GM12878 (cell line): ENCODE results near the gene FGR. TPM values are rescaled to one million over a fixed set of nuclear protein-coding genes. Genes with fewer than 3 reads are reported as not detected.

ENCODE experiments used
- ATAC-seq: fragments of 200-7000 bp; cut with Tn5 transposase; 3 replicates; pipeline ENCODE4 v1.9.1; 2020; ENCODE audit warnings: mild to moderate bottlenecking, moderate library complexity
- BruUV-seq: library from RNA; stranded (reverse); fragments of 400-500 nt; replicated peaks from 2 replicates; lab custom pipeline; 2021; lab: Mats Ljungman, UMichigan
- CTCF ChIA-PET: fragments of 300-600 bp; sonication (Branson Sonifier 250); formaldehyde crosslinking; extraction: SDS; loops from one replicate; lab custom pipeline; 2021; ENCODE audit warnings: inconsistent platforms; lab: Yijun Ruan, JAX
- POLR2A ChIA-PET: fragments of 350-600 bp; formaldehyde crosslinking; extraction: SDS; loops from one replicate; lab custom pipeline; 2021; ENCODE audit warnings: inconsistent platforms; lab: Charles Lee
- RAD21 ChIA-PET: fragments of 300-600 bp; sonication (Branson Sonifier 250); formaldehyde crosslinking; loops from one replicate; lab custom pipeline; 2023; ENCODE audit warnings: antibody characterized with exemption; ENCODE audit not compliant: unreplicated experiment; lab: Charles Lee
- SMC1A ChIA-PET: fragments of 300-600 bp; sonication (Branson Sonifier 250); formaldehyde crosslinking; loops from one replicate; lab custom pipeline; 2023; ENCODE audit not compliant: unreplicated experiment, uncharacterized antibody; lab: Charles Lee
- DNase-seq: peaks from one replicate; pipeline ENCODE4 v3.0.0-alpha.2; 2011; ENCODE audit warnings: low read depth, low spot score
- FAIRE-seq: peaks from 3 replicates; lab custom pipeline; 2011; peaks lifted over from hg19 to GRCh38; lab: Jason Lieb, UNC
- H2AFZ ChIP-seq: 2 replicates; pipeline ENCODE4 v1.6.0; 2011; ENCODE audit warnings: low read depth, low read length, control low read depth; ENCODE audit not compliant: control insufficient read depth
- H3K27ac ChIP-seq: 2 replicates; pipeline ENCODE4 v1.5.1; 2011; ENCODE audit warnings: control low read depth; ENCODE audit not compliant: control insufficient read depth, insufficient read depth
- H3K27me3 ChIP-seq, 2 experiments: replicated peaks in 1 of 2; 2 replicates each; pipeline versions ENCODE4 v1.6.0 to v1.6.1; 2011; ENCODE audit warnings: low read length in 1 of 2; ENCODE audit not compliant: control insufficient read depth in 2 of 2, insufficient read depth in 2 of 2
- H3K36me3 ChIP-seq, 2 experiments: 2 replicates each; pipeline ENCODE4 v1.5.1; 2011; ENCODE audit warnings: low read length in 1 of 2; ENCODE audit not compliant: control insufficient read depth in 2 of 2, insufficient read depth in 2 of 2
- H3K4me1 ChIP-seq: 2 replicates; pipeline ENCODE4 v1.6.1; 2011; ENCODE audit warnings: mild to moderate bottlenecking, low read length, moderate library complexity, mixed read lengths; ENCODE audit not compliant: control insufficient read depth, insufficient read depth
- H3K4me2 ChIP-seq: 2 replicates; pipeline ENCODE4 v1.6.0; 2011; ENCODE audit warnings: control low read depth; ENCODE audit not compliant: control insufficient read depth, insufficient read depth
- H3K4me3 ChIP-seq: fragments of 200-600 bp; sonication (generic); 2 replicates; pipeline ENCODE4 v1.5.1; 2016
- H3K79me2 ChIP-seq: 2 replicates; pipeline ENCODE4 v1.6.0; 2011; ENCODE audit warnings: low read length; ENCODE audit not compliant: control insufficient read depth, insufficient read depth
- H3K9ac ChIP-seq: 2 replicates; pipeline ENCODE4 v1.8.0; 2011; ENCODE audit warnings: low read length, control low read depth, mixed read lengths; ENCODE audit not compliant: control insufficient read depth, insufficient read depth
- H3K9me3 ChIP-seq: replicated peaks from 3 replicates; pipeline ENCODE4 v1.5.1; 2011; ENCODE audit warnings: mild to moderate bottlenecking, low read length; ENCODE audit not compliant: control insufficient read depth, insufficient read depth
- H4K20me1 ChIP-seq: 2 replicates; pipeline ENCODE4 v1.6.0; 2011; ENCODE audit not compliant: control insufficient read depth, insufficient read depth
- CBX5 ChIP-seq: sonication (generic); IDR thresholded peaks from 2 replicates; pipeline ENCODE4 v1.6.1; 2016; ENCODE audit warnings: low read depth, moderate library complexity, mild to moderate bottlenecking, inconsistent platforms
- CEBPB ChIP-seq, 2 experiments: fragments of 150-350 bp in 1 of 2; IDR thresholded peaks; 2 replicates each; pipeline ENCODE4 v1.6.1; 2012 to 2014; ENCODE audit warnings: low read depth in 2 of 2, low read length in 2 of 2, borderline replicate concordance in 1 of 2, inconsistent platforms in 1 of 2
- CREM ChIP-seq: IDR thresholded peaks from 2 replicates; pipeline ENCODE4 v1.6.1; 2014; ENCODE audit warnings: antibody characterized with exemption, low read depth
- CTCF ChIP-seq, 3 experiments: IDR thresholded peaks in 2 of 3; conservative IDR thresholded peaks in 1 of 3; 2 replicates each; pipeline ENCODE4 v1.5.1; 2011; ENCODE audit warnings: low read depth in 3 of 3, low read length in 3 of 3, mild to moderate bottlenecking in 3 of 3, control low read depth in 2 of 3, moderate library complexity in 2 of 3, inconsistent platforms in 1 of 3, mixed read lengths in 1 of 3; ENCODE audit not compliant: control insufficient read depth in 2 of 3, insufficient read depth in 1 of 3; ENCODE audit errors: extremely low read depth in 1 of 3
- ESRRA ChIP-seq: IDR thresholded peaks from 2 replicates; pipeline ENCODE4 v1.6.1; 2012; ENCODE audit warnings: mild to moderate bottlenecking, low read length, improper control_type of control experiment
- FOXM1 ChIP-seq: IDR thresholded peaks from 2 replicates; pipeline ENCODE4 v1.6.1; 2012; ENCODE audit warnings: low read depth, mild to moderate bottlenecking, inconsistent platforms, low read length, moderate library complexity
- IKZF1 ChIP-seq: fragments of 450-650 bp; conservative IDR thresholded peaks from 2 replicates; pipeline ENCODE4 v1.6.1; 2017; ENCODE audit warnings: antibody characterized with exemption, mild to moderate bottlenecking
- IKZF2 ChIP-seq, 2 experiments: fragments of 450-650 bp; IDR thresholded peaks; 2 replicates each; pipeline ENCODE4 v1.6.1; 2017; ENCODE audit warnings: mild to moderate bottlenecking in 2 of 2, moderate library complexity in 2 of 2
- IRF4 ChIP-seq: IDR thresholded peaks from 2 replicates; pipeline ENCODE4 v1.6.1; 2011; ENCODE audit warnings: low read depth, low read length
- NFIC ChIP-seq: IDR thresholded peaks from 2 replicates; pipeline ENCODE4 v1.6.1; 2012; ENCODE audit warnings: low read depth, mild to moderate bottlenecking, inconsistent platforms, low read length, moderate library complexity
- NFXL1 ChIP-seq: fragments of 450-650 bp; IDR thresholded peaks from 2 replicates; pipeline ENCODE4 v1.6.1; 2017; ENCODE audit warnings: antibody characterized with exemption, mild to moderate bottlenecking, borderline replicate concordance
- NRF1 ChIP-seq: conservative IDR thresholded peaks from 2 replicates; pipeline ENCODE4 v1.6.1; 2011; ENCODE audit warnings: mild to moderate bottlenecking, low read depth, low read length, improper control_type of control experiment
- PML ChIP-seq: IDR thresholded peaks from 2 replicates; pipeline ENCODE4 v1.6.1; 2012; ENCODE audit warnings: low read length, inconsistent platforms
- RAD21 ChIP-seq: IDR thresholded peaks from 2 replicates; pipeline ENCODE4 v1.6.1; 2011; ENCODE audit warnings: mild to moderate bottlenecking, low read depth, low read length, moderate library complexity; ENCODE audit not compliant: insufficient read depth
- RCOR1 ChIP-seq: conservative IDR thresholded peaks from 2 replicates; pipeline ENCODE4 v1.6.1; 2012; ENCODE audit warnings: low read depth, low read length, improper control_type of control experiment
- REST ChIP-seq: IDR thresholded peaks from 2 replicates; pipeline ENCODE4 v1.6.1; 2012; ENCODE audit warnings: mild to moderate bottlenecking, low read depth, low read length
- ZNF217 ChIP-seq: fragments of 450-650 bp; IDR thresholded peaks from 2 replicates; pipeline ENCODE4 v1.6.1; 2017; ENCODE audit warnings: antibody characterized with exemption, mild to moderate bottlenecking
- ZNF384 ChIP-seq: IDR thresholded peaks from 2 replicates; pipeline ENCODE4 v1.6.1; 2012; ENCODE audit warnings: low read depth, mild to moderate bottlenecking, low read length, improper control_type of control experiment, borderline replicate concordance
- WGBS: methylation state at CpG from one replicate; pipeline ENCODE4 v1.1.6; 2016; ENCODE audit warnings: low lambda C conversion rate; ENCODE audit not compliant: insufficient replicate concordance, insufficient coverage; ENCODE audit errors: missing lambda C conversion rate; 5-methylcytosine and 5-hydroxymethylcytosine counted together
- in situ Hi-C: fragments of 300-500 bp; cut with MboI; formaldehyde crosslinking; loops from 9 replicates; pipeline ENCODE4 v1.14.3; 2018; ENCODE audit warnings: mixed read lengths
- intact Hi-C: fragments of 100-400 bp; cut with micrococcal nuclease; formaldehyde crosslinking; loops from one replicate; pipeline ENCODE4 v1.14.2; 2022; ENCODE audit not compliant: unreplicated experiment
- polyA plus RNA-seq, 11 experiments: library from polyadenylated mRNA; depleted of rRNA in 4 of 11; unstranded in 6 of 11; stranded (reverse) in 5 of 11; fragments of >200 nt; fragmentation: Nextera tagmentation in 4 of 11; fragmentation: Illumina TruSeq in 1 of 11; extraction: Ambion mirVana in 4 of 11; extraction: Trizol in 1 of 11; gene quantifications; 1 replicate in 1 of 11; 2 replicates in 10 of 11; pipeline versions ENCODE4 v1.2.1 to v1.2.3, GENCODE V29; 2011 to 2016; ENCODE audit warnings: inconsistent platforms in 2 of 11, missing spikeins in 2 of 11, low read depth in 1 of 11
- total RNA-seq, 4 experiments: library from RNA; depleted of rRNA in 3 of 4; stranded (reverse); fragments of >200 nt in 3 of 4; fragmentation: Illumina TruSeq in 1 of 4; extraction: Trizol in 1 of 4; gene quantifications; 2 replicates each; pipeline versions ENCODE4 v1.2.1 to v1.2.3, GENCODE V29; 2013 to 2021

Gene FGR
- total and polyA plus RNA-seq, 10 of the 15 experiments (the other 5 are each of a cell fraction or from before 2014, with no cell fraction given): 10.9 to 193 (median 74.7) TPM

- RAD21 ChIA-PET: interaction anchor here (1.0 to 8.8 kb wide), 9 partner anchors 16 to 565 kb away, joined by 3 to 268 read pairs (median 4); partner anchors contain the start of gene IFI6
- H3K36me3 ChIP-seq: peaks cover 11 to 21% of the 10 kb centered on the region in 2 experiments; a peak in 3 of 4 replicates
- no peaks in the 10 kb centered on the region for H3K79me2 ChIP-seq
- peak overlapping the region; percentile 43; the same call in 1 of the 2 replicates for H2AFZ ChIP-seq
- no peaks in the 10 kb centered on the region for H4K20me1 ChIP-seq
- peak overlapping the region; percentile 14; the same call in 1 of the 2 replicates for H3K4me3 ChIP-seq
- POLR2A ChIA-PET: interaction anchor here (0.5 to 6.2 kb wide), 9 partner anchors 9 to 208 kb away, joined by 3 to 67 read pairs (median 10); no protein-coding TSS in a partner anchor
- ATAC-seq: peak; percentile 59
- H3K4me2 ChIP-seq: peak overlapping the region; percentile 61
- peak overlapping the region; percentile 63 for H3K9ac ChIP-seq
- DNase-seq: peak; percentile 55
- peak overlapping the region; percentile 78 for H3K27ac ChIP-seq
- CTCF ChIA-PET: interaction anchor here (1.1 to 9.4 kb wide), 11 partner anchors 17 to 219 kb away, joined by 3 to 327 read pairs (median 23); partner anchors contain the start of genes GPR3 and IFI6
- in situ Hi-C loops (loop anchor here (5.0 kb wide), 3 partner anchors 53 to 307 kb away; partner anchors contain the start of gene GPR3), intact Hi-C loops (loop anchor here (1.0 to 10.0 kb wide), 4 partner anchors 15 to 125 kb away; no protein-coding TSS in a partner anchor)
- H3K9me3 ChIP-seq: no peaks in the 10 kb centered on the region
- peaks cover 46% of the 10 kb centered on the region for H3K4me1 ChIP-seq
- H3K27me3 ChIP-seq: no peaks in the 10 kb centered on the region
- under 1% methylated on average over 12 of the region's 12 CpGs for WGBS
- no TSS peak for BruUV-seq
- SMC1A ChIA-PET: interaction anchor here (0.7 to 9.2 kb wide), 9 partner anchors 8 to 74 kb away, joined by 3 to 248 read pairs (median 38); no protein-coding TSS in a partner anchor
- no peak for FAIRE-seq
- peak; percentile 30; the same call in 1 of the 2 replicates for TF ChIP-seq NFIC
- TF ChIP-seq RCOR1: 0 out of 2 replicates have a peak, but pooled peaks have one; percentile 54
- TF ChIP-seq PML: 0 out of 2 replicates have a peak, but pooled peaks have one; percentile 40
- TF ChIP-seq CTCF (IDR thresholded peaks at IDR 0.05 in 2 of 3, conservative IDR thresholded peaks at IDR 0.05 in 1 of 3; ENCODE audit: control insufficient read depth in 2 of 3, extremely low read depth in 1 of 3, insufficient read depth in 1 of 3, low read depth in 3 of 3, low read length in 3 of 3): 0 out of 6 replicates have a peak, but pooled peaks of 1 of the 3 experiments have one; percentile 6
- no peak for TF ChIP-seq NFXL1
- no peak for TF ChIP-seq ZNF384
- peak; percentile 41; the same call in 1 of the 2 replicates for TF ChIP-seq FOXM1
- peak; percentile 98 for TF ChIP-seq ESRRA
- TF ChIP-seq IKZF1: peak; percentile 40; the same call in 1 of the 2 replicates
- peak; percentile 0; the same call in 1 of the 2 replicates for TF ChIP-seq RAD21
- TF ChIP-seq NRF1: no peak
- no peak for TF ChIP-seq CBX5
- TF ChIP-seq CEBPB (IDR thresholded peaks at IDR 0.05; ENCODE audit: borderline replicate concordance in 1 of 2, low read depth in 2 of 2, low read length in 2 of 2): no peak
- no peak for TF ChIP-seq REST
- no peak for TF ChIP-seq IRF4
- peak; percentile 22; the same call in 1 of the 2 replicates for TF ChIP-seq CREM
- peak in 1 of 2 experiments; percentile 37; a peak in 1 of 4 replicates for TF ChIP-seq IKZF2 (IDR thresholded peaks at IDR 0.05)
- no peak for TF ChIP-seq ZNF217
Measured at GRCh38 chr1:27609618-27610240, 25.3 kb downstream of the FGR start.
